IMR-90 (cell line): ENCODE results near the gene ZNF521.

Experiments used
- CTCF ChIP-seq: conservative IDR thresholded peaks from 2 replicates; pipeline ENCODE4 v1.5.1; 2012; ENCODE audit warnings: mild to moderate bottlenecking, low read depth, low read length, improper control_type of control experiment
- POLR2A ChIP-seq: IDR thresholded peaks from 2 replicates; pipeline ENCODE4 v1.6.1; 2012; ENCODE audit warnings: mild to moderate bottlenecking, low read depth, low read length

GRCh38 chr18:25164211-25164847 lies 187.6 kb downstream of the ZNF521 start:
- no peak for TF ChIP-seq CTCF
- TF ChIP-seq POLR2A, result no peak
